ENCODE data around the gene FBXO21.

Gene FBXO21

GRCh38 chr12:117165342-117165741 is 24.9 kb downstream of the FBXO21 start:
- DNase-seq, result no peak

GRCh38 chr12:117162633-117163032 is 27.6 kb downstream of the FBXO21 start:
- DNase-seq, result no peak

GRCh38 chr12:117162167-117162539 is 28.1 kb downstream of the FBXO21 start:
- no peak for DNase-seq

GRCh38 chr12:117161460-117162166 is 28.7 kb downstream of the FBXO21 start:
- no peak for DNase-seq

- no peak for DNase-seq
These were observed 30.6 kb downstream of the FBXO21 start for GRCh38 chr12:117159674-117160073.

- DNase-seq, result no peak
These were observed 31.2 kb downstream of the FBXO21 start for GRCh38 chr12:117158911-117159553.

GRCh38 chr12:117158096-117158495 is 32.2 kb downstream of the FBXO21 start:
- DNase-seq, result no peak

GRCh38 chr12:117155278-117156060 is 34.8 kb downstream of the FBXO21 start:
- peak; percentile 43 to 76 (median 66) for DNase-seq

GRCh38 chr12:117152793-117153775 is 37.2 kb downstream of the FBXO21 start:
- peak in 1 of 5 experiments; percentile 25 for DNase-seq

- no peak for DNase-seq
These were observed 38.8 kb downstream of the FBXO21 start for GRCh38 chr12:117151403-117152031.

GRCh38 chr12:117149431-117149830 is 40.8 kb downstream of the FBXO21 start:
- DNase-seq, result no peak

GRCh38 chr12:117148642-117149041 is 41.6 kb downstream of the FBXO21 start:
- DNase-seq, result no peak

GRCh38 chr12:117147639-117148038 is 42.6 kb downstream of the FBXO21 start:
- no peak for DNase-seq

- no peak for DNase-seq
These were observed 44.6 kb downstream of the FBXO21 start for GRCh38 chr12:117145597-117146154.

- no peak for DNase-seq
These were observed 45.7 kb downstream of the FBXO21 start for GRCh38 chr12:117144599-117144998.

- DNase-seq, result peak in 1 of 5 experiments; percentile 47
These were observed 47.2 kb downstream of the FBXO21 start for GRCh38 chr12:117143008-117143532.

- DNase-seq, result no peak
These were observed 48.2 kb downstream of the FBXO21 start for GRCh38 chr12:117142094-117142493.

GRCh38 chr12:117141097-117141898 is 49.0 kb downstream of the FBXO21 start:
- DNase-seq, result no peak

- DNase-seq, result no peak
These were observed 49.7 kb downstream of the FBXO21 start for GRCh38 chr12:117140397-117141096.

All from T-helper 2 cell (primary cell).